Thyroid gland (tissue), 4 donors: Measurements from ENCODE around the gene DYNC1LI2. TPM values are rescaled to one million over a fixed set of nuclear protein-coding genes. Genes with fewer than 3 reads are reported as not detected.

Experiments used
- DNase-seq, 2 donors: peaks; one replicate each; pipeline ENCODE4 v3.0.0-alpha.2; 2019
- H3K27ac ChIP-seq, 3 donors: fragments of 200-600 bp; sonication (generic); 1 replicate in 2 of 3; 2 replicates in 1 of 3; pipeline ENCODE4 v1.5.1; 2016 to 2019; ENCODE audit warnings: mild to moderate bottlenecking in 1 of 3, moderate library complexity in 1 of 3
- H3K27me3 ChIP-seq: fragments of 200-600 bp; sonication (generic); one replicate; pipeline ENCODE4 v1.5.1; 2019
- H3K36me3 ChIP-seq, 2 donors: fragments of 200-600 bp; sonication (generic); one replicate each; pipeline ENCODE4 v1.5.1; 2016 to 2019
- H3K4me1 ChIP-seq, 2 donors: fragments of 200-600 bp; sonication (generic); one replicate each; pipeline ENCODE4 v1.5.1; 2017 to 2019
- H3K4me3 ChIP-seq, 3 donors: fragments of 200-600 bp; sonication (generic); replicated peaks in 1 of 3; 1 replicate in 2 of 3; 2 replicates in 1 of 3; pipeline ENCODE4 v1.5.1; 2016; ENCODE audit warnings: mild to moderate bottlenecking in 1 of 3
- H3K9me3 ChIP-seq: fragments of 200-600 bp; sonication (generic); one replicate; pipeline ENCODE4 v1.5.1; 2017
- CTCF ChIP-seq, 6 experiments: fragments of 200-600 bp in 3 of 6; fragments of 450-650 bp in 3 of 6; sonication (generic) in 3 of 6; IDR thresholded peaks; one replicate each; pipeline ENCODE4 v1.5.1; 2016 to 2019; ENCODE audit warnings: antibody characterized with exemption in 6 of 6, mild to moderate bottlenecking in 2 of 6, inconsistent platforms in 1 of 6, moderate library complexity in 1 of 6
- POLR2A ChIP-seq, 2 donors: fragments of 450-650 bp; IDR thresholded peaks; one replicate each; pipeline ENCODE4 v1.6.1; 2017; ENCODE audit warnings: antibody characterized with exemption in 2 of 2, mild to moderate bottlenecking in 2 of 2, moderate library complexity in 1 of 2
- WGBS, 2 donors: methylation state at CpG; one replicate each; pipeline ENCODE4 v1.1.5; 2017; 5-methylcytosine and 5-hydroxymethylcytosine counted together
- intact Hi-C: fragments of 100-400 bp; cut with DNase I; formaldehyde crosslinking; loops from one replicate; pipeline ENCODE4 v1.15.1; 2023
- total RNA-seq, 4 donors: library from RNA; depleted of rRNA; stranded (reverse); fragments of >200 nt; gene quantifications; one replicate each; pipeline ENCODE4 v1.2.3, GENCODE V29; 2016

Gene DYNC1LI2
- total RNA-seq, 4 donors from 2014 or later, result 162 to 332 (median 195) TPM

GRCh38 chr16:66714062-66714461, 37.3 kb downstream of the DYNC1LI2 start:
- no peak overlapping the region for H3K4me3 ChIP-seq
- intact Hi-C loops, result no loop called here
- WGBS, 2 donors, result 90 to 92% methylated on average over 6 of the region's 6 CpGs
- no peaks in the 10 kb centered on the region for H3K4me1 ChIP-seq
- H3K9me3 ChIP-seq, result no peaks in the 10 kb centered on the region
- no peak for DNase-seq
- no peak overlapping the region for H3K27ac ChIP-seq
- no peaks in the 10 kb centered on the region for H3K27me3 ChIP-seq
- TF ChIP-seq POLR2A (IDR thresholded peaks at IDR 0.05), result no peak
- peaks cover 0 to 1% of the 10 kb centered on the region in 2 donors for H3K36me3 ChIP-seq

- WGBS, 2 donors, result 56 to 60% methylated on average over 2 of the region's 2 CpGs
Measured at GRCh38 chr16:66713076-66713475, 38.3 kb downstream of the DYNC1LI2 start.

GRCh38 chr16:66712512-66712911, 38.9 kb downstream of the DYNC1LI2 start:
- no peaks in the 10 kb centered on the region for H3K36me3 ChIP-seq
- no peak overlapping the region for H3K4me3 ChIP-seq
- TF ChIP-seq CTCF (IDR thresholded peaks at IDR 0.05) (no peak), POLR2A (IDR thresholded peaks at IDR 0.05) (no peak)
- H3K27ac ChIP-seq, result no peak overlapping the region
- no peaks in the 10 kb centered on the region for H3K27me3 ChIP-seq
- no peak for DNase-seq
- no peaks in the 10 kb centered on the region for H3K9me3 ChIP-seq
- peaks cover 2 to 13% of the 10 kb centered on the region in 2 donors for H3K4me1 ChIP-seq
- intact Hi-C loops, result no loop called here

More at GRCh38 chr16:66713076-66713475, 38.3 kb downstream of the DYNC1LI2 start:
- intact Hi-C loops, result no loop called here
- no peak for TF ChIP-seq CTCF (IDR thresholded peaks at IDR 0.05)
- TF ChIP-seq POLR2A (IDR thresholded peaks at IDR 0.05), result no peak
- Histone ChIP-seq H3K36me3 (no peaks in the 10 kb centered on the region), H3K4me3 (no peak overlapping the region), H3K27me3 (no peaks in the 10 kb centered on the region), H3K4me1 (peaks cover 0 to 7% of the 10 kb centered on the region in 2 donors), H3K9me3 (no peaks in the 10 kb centered on the region), H3K27ac (peak overlapping the region in 1 of 3 donors; percentile 45)
- no peak for DNase-seq

- TF ChIP-seq CTCF (IDR thresholded peaks at IDR 0.05) (no peak), POLR2A (IDR thresholded peaks at IDR 0.05) (no peak)
- H3K36me3 ChIP-seq, result no peaks in the 10 kb centered on the region
- intact Hi-C loops, result no loop called here
- H3K4me3 ChIP-seq, result no peak overlapping the region
- peaks cover 5 to 18% of the 10 kb centered on the region in 2 donors for H3K4me1 ChIP-seq
- H3K27ac ChIP-seq, result no peak overlapping the region
- no peak for DNase-seq
- no peaks in the 10 kb centered on the region for H3K27me3 ChIP-seq
- H3K9me3 ChIP-seq, result no peaks in the 10 kb centered on the region
Measured at GRCh38 chr16:66711581-66711980, 39.8 kb downstream of the DYNC1LI2 start.

- TF ChIP-seq POLR2A (IDR thresholded peaks at IDR 0.05) (no peak), CTCF (IDR thresholded peaks at IDR 0.05) (no peak)
- H3K4me3 ChIP-seq, result peak overlapping the region in 1 of 3 donors; percentile 0
- no peaks in the 10 kb centered on the region for H3K36me3 ChIP-seq
- H3K27ac ChIP-seq, result peak overlapping the region; percentile 94 to 99 (median 96)
- DNase-seq, result peak; percentile 96 to 97
- 19 to 54% methylated on average over 5 to 8 of the region's 8 CpGs for WGBS, 2 donors
- no peaks in the 10 kb centered on the region for H3K9me3 ChIP-seq
- H3K27me3 ChIP-seq, result no peaks in the 10 kb centered on the region
- peaks cover 38 to 61% of the 10 kb centered on the region in 2 donors for H3K4me1 ChIP-seq
- intact Hi-C loops, result no loop called here
Measured at GRCh38 chr16:66706506-66706880, 44.9 kb downstream of the DYNC1LI2 start.
